ENCODE data around the gene MED23. TPM values are rescaled to one million over a fixed set of nuclear protein-coding genes. Genes with fewer than 3 reads are reported as not detected.

The MED23 gene
- total and polyA plus RNA-seq, 3 experiments from 2014 or later: 15.6 to 36.4 (median 35.1) TPM

DNA sequence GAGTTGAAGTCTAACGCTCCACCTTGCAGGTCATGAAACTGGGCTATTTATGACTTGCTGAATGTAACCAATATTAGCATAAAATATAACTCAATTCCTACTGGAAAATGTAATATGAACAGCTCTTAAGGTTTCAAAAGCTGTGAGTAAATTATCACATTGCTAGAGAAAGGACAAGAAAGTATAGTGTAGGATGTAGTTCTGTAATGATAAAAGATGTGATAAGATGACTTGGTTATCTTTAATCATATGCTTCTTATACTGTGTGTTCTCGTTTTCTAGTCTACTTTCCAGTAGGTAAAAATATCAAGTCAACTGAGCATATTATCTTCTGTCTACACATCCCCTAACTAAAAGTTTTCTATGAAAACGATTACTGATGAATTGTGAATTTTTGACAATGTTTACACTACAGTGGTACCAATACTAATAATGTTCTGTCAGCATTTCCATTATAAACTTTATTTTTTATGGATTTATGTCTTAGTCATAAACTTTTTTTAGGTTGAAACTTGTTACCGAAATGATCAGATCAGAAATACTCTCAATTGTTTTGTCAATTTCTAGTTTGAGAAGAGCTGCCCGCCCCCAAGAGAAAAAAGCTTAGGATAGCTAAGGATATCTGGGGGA lies 14.6 kb downstream of the MED23 start:
- Histone ChIP-seq H3K36me3 (ENCODE audit: insufficient read depth, low read length) (peaks cover 53% of the 10 kb centered on the region), H3K4me3 (ENCODE audit: low read length) (no peak overlapping the region), H3K4me1 (ENCODE audit: insufficient read depth, low read length) (no peaks in the 10 kb centered on the region), H3K27me3 (ENCODE audit: insufficient read depth, low read length, poor library complexity, severe bottlenecking) (no peaks in the 10 kb centered on the region), H3K9me3 (ENCODE audit: low read length) (no peaks in the 10 kb centered on the region), H3K27ac (ENCODE audit: low read depth, low read length) (no peak overlapping the region)
- Mint-ChIP-seq H3K9me3 (no peaks in the 10 kb centered on the region), H3K27me3 (no peaks in the 10 kb centered on the region), H3K36me3 (peaks cover 4 to 90% (median 23%) of the 10 kb centered on the region in 3 donors), H3K4me3 (no peak overlapping the region), H3K4me1 (peaks cover 6 to 18% (median 8%) of the 10 kb centered on the region in 3 donors), H3K27ac (no peak overlapping the region)
- ChIA-PET CTCF (interaction anchor here (1.1 to 5.7 kb wide), 2 partner anchors 15 kb away, joined by 3 to 27 read pairs; partner anchors contain the start of gene MED23), POLR2A (no interaction called here)
- no peak for DNase-seq

GRCh38 chr6:131602781-131603312 lies 25.2 kb downstream of the MED23 start:
- no peak for DNase-seq
- no peaks in the 10 kb centered on the region for H3K9me3 Mint-ChIP-seq
- H3K4me3 Mint-ChIP-seq: no peak overlapping the region
- POLR2A ChIA-PET: no interaction called here
- no peaks in the 10 kb centered on the region for H3K27me3 Mint-ChIP-seq
- Histone ChIP-seq H3K36me3 (ENCODE audit: insufficient read depth, low read length) (peaks cover 41% of the 10 kb centered on the region), H3K9me3 (ENCODE audit: low read length) (no peaks in the 10 kb centered on the region), H3K27me3 (ENCODE audit: insufficient read depth, low read length, poor library complexity, severe bottlenecking) (no peaks in the 10 kb centered on the region), H3K27ac (ENCODE audit: low read depth, low read length) (no peak overlapping the region), H3K4me3 (ENCODE audit: low read length) (no peak overlapping the region), H3K4me1 (ENCODE audit: insufficient read depth, low read length) (no peaks in the 10 kb centered on the region)
- H3K36me3 Mint-ChIP-seq: peaks cover 11 to 87% (median 27%) of the 10 kb centered on the region in 3 donors
- CTCF ChIA-PET: interaction anchor here (1.1 kb wide), 1 partner anchor 26 kb away, joined by 4 read pairs; no protein-coding TSS in a partner anchor
- H3K4me1 Mint-ChIP-seq: peaks cover 0 to 4% (median 0%) of the 10 kb centered on the region in 3 donors
- no peak overlapping the region for H3K27ac Mint-ChIP-seq

- CTCF ChIA-PET: interaction anchor here (1.0 kb wide), 1 partner anchor 715 kb away, joined by 3 read pairs; no protein-coding TSS in a partner anchor
- Histone ChIP-seq H3K27ac (ENCODE audit: low read depth, low read length) (no peak overlapping the region), H3K4me1 (ENCODE audit: insufficient read depth, low read length) (no peaks in the 10 kb centered on the region), H3K27me3 (ENCODE audit: insufficient read depth, low read length, poor library complexity, severe bottlenecking) (no peaks in the 10 kb centered on the region), H3K4me3 (ENCODE audit: low read length) (no peak overlapping the region), H3K36me3 (ENCODE audit: insufficient read depth, low read length) (peaks cover 39% of the 10 kb centered on the region), H3K9me3 (ENCODE audit: low read length) (no peaks in the 10 kb centered on the region)
- H3K9me3 Mint-ChIP-seq: no peaks in the 10 kb centered on the region
- no peak overlapping the region for H3K4me3 Mint-ChIP-seq
- no peaks in the 10 kb centered on the region for H3K4me1 Mint-ChIP-seq
- no peaks in the 10 kb centered on the region for H3K27me3 Mint-ChIP-seq
- H3K27ac Mint-ChIP-seq: no peak overlapping the region
- no peak for DNase-seq
- peaks cover 11 to 90% (median 20%) of the 10 kb centered on the region in 3 donors for H3K36me3 Mint-ChIP-seq
- POLR2A ChIA-PET: no interaction called here
Measured at GRCh38 chr6:131600716-131601115, 27.3 kb downstream of the MED23 start.

- H3K27me3 Mint-ChIP-seq: no peaks in the 10 kb centered on the region
- no peaks in the 10 kb centered on the region for H3K4me1 Mint-ChIP-seq
- peak in 1 of 5 donors; percentile 4 for DNase-seq
- H3K4me3 Mint-ChIP-seq: no peak overlapping the region
- Histone ChIP-seq H3K27ac (ENCODE audit: low read depth, low read length) (no peak overlapping the region), H3K9me3 (ENCODE audit: low read length) (no peaks in the 10 kb centered on the region), H3K4me3 (ENCODE audit: low read length) (no peak overlapping the region), H3K27me3 (ENCODE audit: insufficient read depth, low read length, poor library complexity, severe bottlenecking) (no peaks in the 10 kb centered on the region), H3K4me1 (ENCODE audit: insufficient read depth, low read length) (no peaks in the 10 kb centered on the region), H3K36me3 (ENCODE audit: insufficient read depth, low read length) (peaks cover 42% of the 10 kb centered on the region)
- H3K36me3 Mint-ChIP-seq: peaks cover 17 to 87% (median 29%) of the 10 kb centered on the region in 3 donors
- no peak overlapping the region for H3K27ac Mint-ChIP-seq
- CTCF ChIA-PET: interaction anchor here (1.0 to 2.7 kb wide), 3 partner anchors 16 to 712 kb away, joined by 3 to 11 read pairs (median 3); no protein-coding TSS in a partner anchor
- POLR2A ChIA-PET: no interaction called here
- no peaks in the 10 kb centered on the region for H3K9me3 Mint-ChIP-seq
Measured at GRCh38 chr6:131597446-131597845, 30.6 kb downstream of the MED23 start.

- H3K4me1 ChIP-seq (ENCODE audit: insufficient read depth, low read length): no peaks in the 10 kb centered on the region
- H3K27me3 ChIP-seq (ENCODE audit: insufficient read depth, low read length, poor library complexity, severe bottlenecking): no peaks in the 10 kb centered on the region
- POLR2A ChIA-PET: no interaction called here
- Mint-ChIP-seq H3K4me3 (no peak overlapping the region), H3K4me1 (no peaks in the 10 kb centered on the region), H3K9me3 (no peaks in the 10 kb centered on the region), H3K27ac (no peak overlapping the region), H3K36me3 (peaks cover 15 to 80% (median 35%) of the 10 kb centered on the region in 3 donors), H3K27me3 (no peaks in the 10 kb centered on the region)
- H3K36me3 ChIP-seq (ENCODE audit: insufficient read depth, low read length): peaks cover 47% of the 10 kb centered on the region
- no peak overlapping the region for H3K27ac ChIP-seq (ENCODE audit: low read depth, low read length)
- no peak for DNase-seq
- H3K4me3 ChIP-seq (ENCODE audit: low read length): no peak overlapping the region
- CTCF ChIA-PET: no interaction called here
- no peaks in the 10 kb centered on the region for H3K9me3 ChIP-seq (ENCODE audit: low read length)
Measured at GRCh38 chr6:131594074-131594473, 34.0 kb downstream of the MED23 start.

DNA sequence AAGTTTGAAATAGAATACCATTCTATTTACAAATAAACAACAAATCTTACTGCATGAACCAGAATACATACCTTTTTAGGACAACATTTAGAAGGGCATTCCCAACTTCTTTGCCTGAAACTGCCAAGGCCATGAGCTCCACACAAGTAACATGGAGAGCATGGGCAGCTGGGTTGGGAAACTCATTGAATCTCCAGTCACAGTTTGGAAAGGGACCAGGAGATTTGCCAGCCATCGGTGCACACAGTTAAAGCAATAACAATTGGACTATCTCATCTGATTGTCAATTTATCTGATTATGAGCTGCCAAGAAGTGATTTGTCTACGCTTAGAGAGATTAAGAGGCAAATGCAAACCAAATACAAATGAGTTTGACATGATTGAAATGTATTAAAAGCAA lies 35.1 kb downstream of the MED23 start:
- H3K4me3 ChIP-seq (ENCODE audit: low read length): no peak overlapping the region
- Mint-ChIP-seq H3K27ac (no peak overlapping the region), H3K36me3 (peaks cover 13 to 80% (median 34%) of the 10 kb centered on the region in 3 donors), H3K4me3 (no peak overlapping the region), H3K4me1 (no peaks in the 10 kb centered on the region), H3K9me3 (no peaks in the 10 kb centered on the region), H3K27me3 (no peaks in the 10 kb centered on the region)
- H3K27me3 ChIP-seq (ENCODE audit: insufficient read depth, low read length, poor library complexity, severe bottlenecking): no peaks in the 10 kb centered on the region
- CTCF ChIA-PET: no interaction called here
- no peak overlapping the region for H3K27ac ChIP-seq (ENCODE audit: low read depth, low read length)
- H3K4me1 ChIP-seq (ENCODE audit: insufficient read depth, low read length): no peaks in the 10 kb centered on the region
- POLR2A ChIA-PET: no interaction called here
- peaks cover 49% of the 10 kb centered on the region for H3K36me3 ChIP-seq (ENCODE audit: insufficient read depth, low read length)
- DNase-seq: no peak
- H3K9me3 ChIP-seq (ENCODE audit: low read length): no peaks in the 10 kb centered on the region

DNA sequence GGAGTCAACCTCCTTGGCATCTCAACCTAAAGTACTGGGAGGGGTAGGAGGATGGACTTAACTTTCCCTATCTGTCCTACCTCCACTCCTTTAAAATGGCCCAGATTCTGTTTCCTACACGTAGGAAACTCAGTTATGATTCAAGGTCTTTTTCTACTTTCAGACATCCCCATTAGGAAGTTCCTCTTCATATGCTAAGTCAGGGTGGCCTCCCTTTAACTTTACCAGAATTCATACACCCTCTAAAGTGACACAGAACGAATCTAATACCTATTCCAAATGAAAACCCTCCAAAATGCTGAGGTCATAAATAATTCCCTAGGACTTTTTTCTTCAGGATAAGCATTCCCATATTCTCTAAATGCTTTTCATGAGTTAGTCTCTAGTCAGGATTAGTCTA lies 39.4 kb downstream of the MED23 start:
- H3K9me3 ChIP-seq (ENCODE audit: low read length): no peaks in the 10 kb centered on the region
- ChIA-PET CTCF (no interaction called here), POLR2A (no interaction called here)
- no peak overlapping the region for H3K4me3 ChIP-seq (ENCODE audit: low read length)
- no peak overlapping the region for H3K27ac ChIP-seq (ENCODE audit: low read depth, low read length)
- no peaks in the 10 kb centered on the region for H3K27me3 ChIP-seq (ENCODE audit: insufficient read depth, low read length, poor library complexity, severe bottlenecking)
- Mint-ChIP-seq H3K27ac (peak overlapping the region in 3 of 8 donors; percentile 2 to 90 (median 48)), H3K4me1 (no peaks in the 10 kb centered on the region), H3K36me3 (peaks cover 4 to 74% (median 24%) of the 10 kb centered on the region in 3 donors), H3K27me3 (no peaks in the 10 kb centered on the region), H3K4me3 (no peak overlapping the region), H3K9me3 (no peaks in the 10 kb centered on the region)
- peaks cover 50% of the 10 kb centered on the region for H3K36me3 ChIP-seq (ENCODE audit: insufficient read depth, low read length)
- DNase-seq: no peak
- H3K4me1 ChIP-seq (ENCODE audit: insufficient read depth, low read length): no peaks in the 10 kb centered on the region

DNA sequence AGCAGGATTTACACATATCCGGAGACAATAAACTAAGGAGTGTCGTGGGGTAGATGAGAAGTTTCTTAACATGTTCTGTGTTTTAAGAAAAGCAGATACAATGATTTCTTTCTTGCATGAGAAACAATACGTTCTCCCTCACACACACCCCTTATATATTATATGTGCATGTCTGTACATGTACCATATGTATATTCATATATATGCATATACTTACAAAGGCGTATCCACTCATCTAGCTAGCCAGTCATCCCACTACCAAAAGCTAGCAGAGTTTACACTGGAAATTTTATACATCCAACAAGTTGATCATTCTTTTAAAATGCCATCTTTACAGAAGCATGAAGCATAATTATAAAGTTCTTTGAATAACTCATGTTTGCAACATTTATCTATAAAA lies 40.1 kb downstream of the MED23 start:
- Histone ChIP-seq H3K27ac (ENCODE audit: low read depth, low read length) (no peak overlapping the region), H3K4me3 (ENCODE audit: low read length) (no peak overlapping the region), H3K27me3 (ENCODE audit: insufficient read depth, low read length, poor library complexity, severe bottlenecking) (no peaks in the 10 kb centered on the region), H3K4me1 (ENCODE audit: insufficient read depth, low read length) (no peaks in the 10 kb centered on the region), H3K9me3 (ENCODE audit: low read length) (no peaks in the 10 kb centered on the region), H3K36me3 (ENCODE audit: insufficient read depth, low read length) (peaks cover 53% of the 10 kb centered on the region)
- Mint-ChIP-seq H3K9me3 (no peaks in the 10 kb centered on the region), H3K36me3 (peaks cover 4 to 76% (median 24%) of the 10 kb centered on the region in 3 donors), H3K27ac (no peak overlapping the region), H3K4me3 (no peak overlapping the region), H3K27me3 (no peaks in the 10 kb centered on the region), H3K4me1 (no peaks in the 10 kb centered on the region)
- DNase-seq: no peak
- ChIA-PET POLR2A (no interaction called here), CTCF (no interaction called here)

Data from CD8-positive, alpha-beta memory T cell (primary cell).